T-helper 17 cell (primary cell): ENCODE results near the gene GOLGA6L2. TPM values are rescaled to one million over a fixed set of nuclear protein-coding genes. Genes with fewer than 3 reads are reported as not detected.

Experiments
- ATAC-seq: fragments of 150-1000 bp; cut with Tn5 transposase; 2 replicates; pipeline ENCODE4 v1.10.0; 2021; ENCODE audit warnings: mild to moderate bottlenecking, moderate library complexity
- DNase-seq, 3 donors: peaks; one replicate each; pipeline versions ENCODE4 v3.0.0 to v3.0.0-alpha.2; 2020 to 2021
- H3K9me3 ChIP-seq: one replicate; pipeline ENCODE4 v1.7.0; 2013; ENCODE audit warnings: low read length, mild to moderate bottlenecking; ENCODE audit not compliant: control insufficient read depth, poor library complexity, severe bottlenecking
- H3K27ac Mint-ChIP-seq: one replicate; pipeline ENCODE4 v1.8.0; 2022; ENCODE audit warnings: mild to moderate bottlenecking, moderate library complexity, mixed read lengths
- H3K27me3 Mint-ChIP-seq: one replicate; pipeline ENCODE4 v1.8.0; 2022; ENCODE audit warnings: mixed read lengths
- H3K36me3 Mint-ChIP-seq: one replicate; pipeline ENCODE4 v1.8.0; 2022; ENCODE audit warnings: low read depth, mixed read lengths
- H3K4me1 Mint-ChIP-seq: one replicate; pipeline ENCODE4 v1.8.0; 2022; ENCODE audit warnings: mild to moderate bottlenecking, mixed read lengths
- H3K4me3 Mint-ChIP-seq: one replicate; pipeline ENCODE4 v1.8.0; 2022; ENCODE audit warnings: mild to moderate bottlenecking, moderate library complexity, mixed read lengths
- total RNA-seq, 4 donors: library from RNA in 2 of 4; stranded (reverse) in 2 of 4; gene quantifications; one replicate each; pipeline ENCODE4 v1.2.3 and lab custom pipeline; 2022 to 2026

Gene GOLGA6L2
- total RNA-seq, 2 donors from 2014 or later = not detected

GRCh38 chr15:23395832-23396231 lies 51.2 kb downstream of the GOLGA6L2 start:
- no peak for DNase-seq
- Mint-ChIP-seq H3K4me1 (no peaks in the 10 kb centered on the region), H3K36me3 (no peaks in the 10 kb centered on the region), H3K27ac (no peak overlapping the region), H3K27me3 (peaks cover 19% of the 10 kb centered on the region), H3K4me3 (no peak overlapping the region)
- no peaks in the 10 kb centered on the region for H3K9me3 ChIP-seq
- ATAC-seq = no peak

GRCh38 chr15:23395030-23395692 lies 51.9 kb downstream of the GOLGA6L2 start:
- no peaks in the 10 kb centered on the region for H3K9me3 ChIP-seq
- Mint-ChIP-seq H3K4me3 (no peak overlapping the region), H3K4me1 (no peaks in the 10 kb centered on the region), H3K36me3 (no peaks in the 10 kb centered on the region), H3K27ac (no peak overlapping the region), H3K27me3 (peaks cover 18% of the 10 kb centered on the region)
- ATAC-seq (no peak), DNase-seq (no peak)

Other genes with a start within 250 kb of the GOLGA6L2 start
- gene GOLGA6L26, start 113.0 kb downstream of the GOLGA6L2 start, total RNA-seq = not detected
- gene GOLGA8S, start 92.5 kb downstream of the GOLGA6L2 start, total RNA-seq = under 1 TPM; 0.07 to 0.21 TPM
- gene MKRN3, start 118.4 kb upstream of the GOLGA6L2 start, total RNA-seq = under 1 TPM; 0.55 to 0.86 TPM
- not detected for gene MAGEL2, start 200.6 kb upstream of the GOLGA6L2 start, total RNA-seq
- gene NDN, start 240.1 kb upstream of the GOLGA6L2 start, total RNA-seq = not detected